ENCODE results near the gene NRG2. TPM values are rescaled to one million over a fixed set of nuclear protein-coding genes. Genes with fewer than 3 reads are reported as not detected.

The NRG2 gene
- total RNA-seq, 1 donor from 2014 or later = 0.07 TPM

- H3K27me3 Mint-ChIP-seq = peaks cover 24% of the 10 kb centered on the region
- no peaks in the 10 kb centered on the region for H3K4me1 Mint-ChIP-seq
- no peak for ATAC-seq (ENCODE audit: low read depth)
- CTCF ChIA-PET = no interaction called here
- no peaks in the 10 kb centered on the region for H3K36me3 Mint-ChIP-seq (ENCODE audit: low read depth)
- DNase-seq = no peak
- H3K4me3 Mint-ChIP-seq = no peak overlapping the region
- intact Hi-C loops (cut with micrococcal nuclease) = no loop called here
- TF ChIP-seq CTCF (IDR thresholded peaks at IDR 0.05) = no peak
- no peaks in the 10 kb centered on the region for H3K9me3 Mint-ChIP-seq
- POLR2A ChIA-PET = no interaction called here
- no peak overlapping the region for H3K27ac Mint-ChIP-seq
Measured at GRCh38 chr5:139812836-139813805, 230.0 kb downstream of the NRG2 start.

DNA sequence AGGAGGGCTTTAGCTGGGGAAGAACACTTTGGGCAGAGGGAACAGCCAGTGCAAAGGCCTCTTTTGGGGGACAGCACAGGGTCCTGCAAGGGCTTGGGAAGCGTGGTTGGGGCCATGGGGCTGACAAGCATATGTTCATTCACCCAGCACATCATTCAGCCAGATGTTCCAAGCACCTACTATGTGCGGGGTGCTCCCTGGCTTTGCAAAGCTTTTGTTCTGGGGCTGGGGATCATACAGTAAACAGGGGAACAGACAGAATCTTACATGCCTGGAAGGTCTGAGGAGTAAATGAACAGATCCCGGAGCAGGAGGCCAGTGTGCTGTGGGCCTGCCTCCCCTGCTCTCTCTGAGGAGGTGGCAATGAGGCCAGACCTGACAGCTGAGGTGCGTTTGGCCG is 230.8 kb downstream of the NRG2 start:
- intact Hi-C loops (cut with micrococcal nuclease) = no loop called here
- CTCF ChIA-PET = no interaction called here
- H3K27ac Mint-ChIP-seq = no peak overlapping the region
- no peaks in the 10 kb centered on the region for H3K9me3 Mint-ChIP-seq
- TF ChIP-seq CTCF (IDR thresholded peaks at IDR 0.05) = no peak
- no peak overlapping the region for H3K4me3 Mint-ChIP-seq
- ATAC-seq (ENCODE audit: low read depth) = no peak
- no peaks in the 10 kb centered on the region for H3K36me3 Mint-ChIP-seq (ENCODE audit: low read depth)
- POLR2A ChIA-PET = no interaction called here
- no peak for DNase-seq
- H3K27me3 Mint-ChIP-seq = peaks cover 27% of the 10 kb centered on the region
- H3K4me1 Mint-ChIP-seq = no peaks in the 10 kb centered on the region

- Mint-ChIP-seq H3K9me3 (no peaks in the 10 kb centered on the region), H3K36me3 (ENCODE audit: low read depth) (no peaks in the 10 kb centered on the region), H3K27ac (no peak overlapping the region), H3K4me3 (no peak overlapping the region), H3K4me1 (no peaks in the 10 kb centered on the region), H3K27me3 (peaks cover 28% of the 10 kb centered on the region)
- ChIA-PET CTCF (no interaction called here), POLR2A (no interaction called here)
- intact Hi-C loops (cut with micrococcal nuclease) = no loop called here
- DNase-seq (no peak), ATAC-seq (ENCODE audit: low read depth) (no peak)
- TF ChIP-seq CTCF (IDR thresholded peaks at IDR 0.05) = no peak
Measured at GRCh38 chr5:139811274-139811607, 231.9 kb downstream of the NRG2 start.

DNA sequence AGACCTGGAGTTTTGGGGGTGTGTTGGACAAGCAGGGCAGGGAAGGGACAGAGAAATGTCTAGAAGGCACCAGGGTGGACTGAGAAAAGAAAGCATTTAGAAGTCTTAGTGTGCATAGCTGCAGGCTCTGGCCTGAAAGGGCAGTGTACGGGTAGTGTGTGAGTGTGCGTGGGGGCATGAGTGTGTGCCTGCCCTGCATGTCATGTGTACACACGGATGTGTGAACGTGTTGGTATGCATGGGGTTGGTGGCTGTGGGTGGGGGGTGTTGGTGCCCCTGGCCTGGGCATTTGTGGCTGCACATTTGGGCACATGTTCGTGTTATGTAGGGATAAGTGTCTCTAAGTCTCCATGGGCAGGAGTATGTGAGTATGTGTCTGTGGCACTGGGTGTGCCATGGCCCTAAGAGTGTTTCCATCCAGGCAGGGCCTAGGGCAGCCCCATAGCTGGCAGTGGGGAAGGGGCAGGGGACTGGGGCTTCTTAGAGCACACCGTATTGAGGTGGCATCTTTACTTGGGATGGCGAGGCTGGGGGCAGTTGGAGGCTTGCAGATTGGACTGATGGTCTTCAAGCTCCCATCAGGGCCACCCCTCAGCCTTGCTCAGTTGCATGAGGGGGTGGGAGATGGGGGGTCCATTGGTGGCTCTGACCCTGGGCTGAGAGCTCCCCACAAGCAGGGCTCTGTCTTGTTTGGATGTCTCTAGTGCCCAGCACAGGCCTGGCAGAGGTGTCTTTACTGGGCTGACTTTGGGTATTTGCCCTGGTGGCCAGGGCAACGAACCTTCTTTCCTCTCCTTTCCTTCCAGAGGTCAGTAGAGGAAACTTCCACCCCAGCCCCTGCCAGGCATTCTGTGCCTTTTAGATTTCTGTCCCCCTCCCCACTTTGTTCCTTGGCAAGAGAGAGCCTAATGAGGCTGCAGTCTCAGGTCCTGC is 232.5 kb downstream of the NRG2 start:
- intact Hi-C loops (cut with micrococcal nuclease) = no loop called here
- Mint-ChIP-seq H3K27ac (no peak overlapping the region), H3K4me1 (no peaks in the 10 kb centered on the region), H3K4me3 (no peak overlapping the region), H3K36me3 (ENCODE audit: low read depth) (no peaks in the 10 kb centered on the region), H3K27me3 (peaks cover 31% of the 10 kb centered on the region), H3K9me3 (no peaks in the 10 kb centered on the region)
- ChIA-PET CTCF (no interaction called here), POLR2A (no interaction called here)
- DNase-seq = no peak
- TF ChIP-seq CTCF (IDR thresholded peaks at IDR 0.05) = no peak
- ATAC-seq (ENCODE audit: low read depth) = no peak

DNA sequence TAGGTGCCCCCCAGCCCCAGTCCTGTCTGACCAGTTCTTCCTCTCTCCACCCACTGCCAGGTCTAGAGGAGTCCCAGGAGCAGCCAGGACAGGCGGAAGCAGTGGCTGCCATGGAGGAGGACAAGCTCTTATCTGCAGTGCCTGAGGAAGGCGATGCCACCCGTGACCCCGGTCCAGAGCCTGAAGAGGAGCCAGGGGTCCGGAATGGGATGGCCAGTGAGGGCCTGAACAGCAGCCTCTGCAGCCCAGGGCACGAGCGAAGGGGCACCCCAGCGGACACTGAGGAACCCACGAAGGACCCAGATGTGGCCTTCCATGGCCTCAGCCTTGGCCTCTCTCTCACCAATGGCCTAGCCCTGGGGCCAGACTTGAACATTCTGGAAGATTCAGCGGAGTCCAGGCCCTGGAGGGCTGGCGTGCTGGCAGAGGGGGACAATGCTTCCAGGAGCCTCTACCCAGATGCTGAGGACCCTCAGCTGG is 233.7 kb downstream of the NRG2 start:
- no peak overlapping the region for H3K27ac Mint-ChIP-seq
- peaks cover 36% of the 10 kb centered on the region for H3K27me3 Mint-ChIP-seq
- H3K4me1 Mint-ChIP-seq = no peaks in the 10 kb centered on the region
- intact Hi-C loops (cut with micrococcal nuclease) = no loop called here
- no peak for TF ChIP-seq CTCF (IDR thresholded peaks at IDR 0.05)
- CTCF ChIA-PET = no interaction called here
- POLR2A ChIA-PET = no interaction called here
- no peak for ATAC-seq (ENCODE audit: low read depth)
- H3K9me3 Mint-ChIP-seq = no peaks in the 10 kb centered on the region
- no peaks in the 10 kb centered on the region for H3K36me3 Mint-ChIP-seq (ENCODE audit: low read depth)
- DNase-seq = no peak
- no peak overlapping the region for H3K4me3 Mint-ChIP-seq

All from activated B cell treated with CpG ODN at 0.5 μM for 24 hours (primary cell).